HG03280 (cell line): Measurements from ENCODE around the gene CTDSPL2.
A peak's percentile ranks its signal among the peaks of the same experiment; 100 is the strongest.
"Not testable (repeated sequence)": the region's sequence is repeated elsewhere in the genome, so short reads cannot be mapped to it uniquely, and the experiment has no call there.

Source experiments
- ATAC-seq: cut with Tn5 transposase; IDR thresholded peaks from one replicate; pipeline ENCODE4 v1.9.1; 2021; ENCODE audit warnings: mild to moderate bottlenecking, moderate library complexity; ENCODE audit not compliant: unreplicated experiment

CTDSPL2 gene

GRCh38 chr15:44426975-44427755, at the start of gene CTDSPL2:
Gene CTDSPL2, plus strand, starts transcription at chr15:44427629. Its CDS starts 31,386 bp downstream, at chr15:44459015.
- ATAC-seq = peak; percentile 92

- no peak for ATAC-seq
Observed at GRCh38 chr15:44381236-44381635, 46.2 kb upstream of the CTDSPL2 start.

- no peak for ATAC-seq
Observed at GRCh38 chr15:44385344-44385942, 42.0 kb upstream of the CTDSPL2 start.

- no peak for ATAC-seq
Observed at GRCh38 chr15:44394062-44394461, 33.4 kb upstream of the CTDSPL2 start.

- ATAC-seq = no peak
Observed at GRCh38 chr15:44394562-44394961, 32.9 kb upstream of the CTDSPL2 start.

GRCh38 chr15:44397869-44398268, 29.6 kb upstream of the CTDSPL2 start:
- no peak for ATAC-seq

- ATAC-seq = no peak
Observed at GRCh38 chr15:44414001-44414400, 13.4 kb upstream of the CTDSPL2 start.

GRCh38 chr15:44427756-44428724, 611 bp downstream of the CTDSPL2 start:
- ATAC-seq = peak; percentile 20

- no peak for ATAC-seq
Observed at GRCh38 chr15:44435893-44436667, 8.7 kb downstream of the CTDSPL2 start.

- no peak for ATAC-seq
Observed at GRCh38 chr15:44438402-44438801, 11.0 kb downstream of the CTDSPL2 start.

- no peak for ATAC-seq
Observed at GRCh38 chr15:44441095-44441501, 13.7 kb downstream of the CTDSPL2 start.

GRCh38 chr15:44443515-44443914, 16.1 kb downstream of the CTDSPL2 start:
- ATAC-seq = no peak

GRCh38 chr15:44447772-44448376, 20.4 kb downstream of the CTDSPL2 start:
- ATAC-seq = no peak

GRCh38 chr15:44450172-44450571, 22.7 kb downstream of the CTDSPL2 start:
- no peak for ATAC-seq

GRCh38 chr15:44453578-44454283, 26.3 kb downstream of the CTDSPL2 start:
- ATAC-seq = not testable (repeated sequence)

- ATAC-seq = no peak
Observed at GRCh38 chr15:44458429-44458828, 31.0 kb downstream of the CTDSPL2 start.

GRCh38 chr15:44468709-44469385, 41.4 kb downstream of the CTDSPL2 start:
- ATAC-seq = no peak

- no peak for ATAC-seq
Observed at GRCh38 chr15:44471885-44472455, 44.5 kb downstream of the CTDSPL2 start.

GRCh38 chr15:44479343-44479742, 51.9 kb downstream of the CTDSPL2 start:
- no peak for ATAC-seq
